ENCODE data around the gene C1QTNF8. TPM values are rescaled to one million over a fixed set of nuclear protein-coding genes. Genes with fewer than 3 reads are reported as not detected.

C1QTNF8 gene
- total RNA-seq, 4 donors from 2014 or later: not detected

- H3K27me3 ChIP-seq: peaks cover 5 to 99% (median 51%) of the 10 kb centered on the region in 4 donors
- H3K27ac ChIP-seq (replicated peaks in 1 of 4): no peak overlapping the region
- no peak for DNase-seq (ENCODE audit: extremely low spot score)
- no peak overlapping the region for H3K4me3 ChIP-seq
- H3K4me1 ChIP-seq: peaks cover 0 to 28% (median under 1%) of the 10 kb centered on the region in 4 donors
- TF ChIP-seq CTCF (IDR thresholded peaks at IDR 0.05): no peak
- TF ChIP-seq POLR2AphosphoS5 (IDR thresholded peaks at IDR 0.05): no peak
- H3K36me3 ChIP-seq: no peaks in the 10 kb centered on the region
- WGBS: 82% methylated on average over 6 of the region's 13 CpGs
- intact Hi-C loops (cut with DNase I): no loop called here
- H3K9me3 ChIP-seq: no peaks in the 10 kb centered on the region
These were observed 22.8 kb downstream of the C1QTNF8 start for GRCh38 chr16:1073262-1073558.

- WGBS: 20% methylated on average over 1 of the region's 59 CpGs
- peaks cover 5 to 99% (median 51%) of the 10 kb centered on the region in 4 donors for H3K27me3 ChIP-seq
- TF ChIP-seq EP300 (IDR thresholded peaks at IDR 0.05): no peak
- no peak for TF ChIP-seq POLR2A (IDR thresholded peaks at IDR 0.05; ENCODE audit: low read depth)
- no peak for TF ChIP-seq CTCF (IDR thresholded peaks at IDR 0.05)
- TF ChIP-seq POLR2AphosphoS5 (IDR thresholded peaks at IDR 0.05): no peak
- no peaks in the 10 kb centered on the region for H3K36me3 ChIP-seq
- no peak within 1 kb of the TSS for H3K27ac ChIP-seq (replicated peaks in 1 of 4)
- intact Hi-C loops (cut with DNase I): no loop called here
- no peak for DNase-seq (ENCODE audit: extremely low spot score)
- no peaks in the 10 kb centered on the region for H3K9me3 ChIP-seq
- peaks cover 0 to 28% (median 0%) of the 10 kb centered on the region in 4 donors for H3K4me1 ChIP-seq
- H3K4me3 ChIP-seq: no peak within 1 kb of the TSS
These were observed 23.4 kb downstream of the C1QTNF8 start, which contains the start of gene SSTR5 for GRCh38 chr16:1072526-1073261. TSS of gene SSTR5 (plus strand) at chr16:1072747. CDS start at chr16:1078869, 6,122 bp downstream.

- intact Hi-C loops (cut with DNase I): no loop called here
- no peak overlapping the region for H3K27ac ChIP-seq (replicated peaks in 1 of 4)
- no peak overlapping the region for H3K4me3 ChIP-seq
- H3K27me3 ChIP-seq: peaks cover 5 to 99% (median 50%) of the 10 kb centered on the region in 4 donors
- no peak for DNase-seq (ENCODE audit: extremely low spot score)
- peaks cover 0 to 28% (median 0%) of the 10 kb centered on the region in 4 donors for H3K4me1 ChIP-seq
- H3K36me3 ChIP-seq: no peaks in the 10 kb centered on the region
- no peaks in the 10 kb centered on the region for H3K9me3 ChIP-seq
- WGBS: 5% methylated on average over 20 of the region's 30 CpGs
- TF ChIP-seq EP300 (IDR thresholded peaks at IDR 0.05) (no peak), POLR2A (IDR thresholded peaks at IDR 0.05; ENCODE audit: low read depth) (no peak)
These were observed 24.4 kb downstream of the C1QTNF8 start for GRCh38 chr16:1071561-1072225.

- H3K36me3 ChIP-seq: no peaks in the 10 kb centered on the region
These were observed 25.1 kb downstream of the C1QTNF8 start for GRCh38 chr16:1070864-1071408.

More at GRCh38 chr16:1070864-1071408, 25.1 kb downstream of the C1QTNF8 start:
- no peak for DNase-seq (ENCODE audit: extremely low spot score)
- intact Hi-C loops (cut with DNase I): no loop called here
- TF ChIP-seq CTCF (IDR thresholded peaks at IDR 0.05) (no peak), EP300 (IDR thresholded peaks at IDR 0.05) (no peak), POLR2AphosphoS5 (IDR thresholded peaks at IDR 0.05) (no peak), POLR2A (IDR thresholded peaks at IDR 0.05; ENCODE audit: low read depth) (no peak)
- H3K27me3 ChIP-seq: peaks cover 5 to 99% (median 54%) of the 10 kb centered on the region in 4 donors
- no peaks in the 10 kb centered on the region for H3K9me3 ChIP-seq
- no peak overlapping the region for H3K27ac ChIP-seq (replicated peaks in 1 of 4)
- WGBS: 28% methylated on average over 12 of the region's 16 CpGs
- peaks cover 0 to 28% (median 0%) of the 10 kb centered on the region in 4 donors for H3K4me1 ChIP-seq
- H3K4me3 ChIP-seq: no peak overlapping the region

Data from esophagus muscularis mucosa (tissue), 4 donors.